Stimulated activated CD8-positive, alpha-beta memory T cell treated with anti-CD3 and anti-CD28 coated beads, Interleukin-12 subunit alpha, Interleukin-12 subunit beta, amount 100 ng/mL, for 24 hours (primary cell): Measurements from ENCODE around the gene ADCY4.
"Not testable (repeated sequence)": the region's sequence is repeated elsewhere in the genome, so short reads cannot be mapped to it uniquely, and the experiment has no call there.

Experiments used
- DNase-seq: peaks from one replicate; pipeline ENCODE4 v3.0.0-alpha.2; 2020; ENCODE audit errors: extremely low read depth

ADCY4 gene

GRCh38 chr14:24366721-24367513 lies 32.0 kb upstream of the ADCY4 start:
- DNase-seq, result no peak

DNA sequence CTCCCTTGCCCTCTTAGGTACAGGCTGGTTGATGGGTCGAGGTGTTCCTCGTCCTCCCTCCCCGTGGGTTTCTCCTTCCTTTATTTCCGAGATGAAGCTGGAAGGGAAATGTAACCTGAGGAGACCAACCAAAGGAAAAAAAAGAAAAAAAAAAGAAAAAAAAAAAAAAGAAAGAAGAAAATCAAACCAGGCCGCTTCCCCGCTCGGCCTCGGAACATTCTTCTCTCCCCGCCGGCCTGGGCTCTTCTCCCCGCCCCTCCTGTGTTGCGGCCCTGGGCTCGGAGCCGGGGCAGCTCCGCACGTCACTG lies 31.5 kb upstream of the ADCY4 start:
- DNase-seq, result no peak

GRCh38 chr14:24365600-24366412 lies 30.9 kb upstream of the ADCY4 start:
- peak; percentile 25 for DNase-seq

- DNase-seq, result no peak
These were observed 30.0 kb upstream of the ADCY4 start for GRCh38 chr14:24364841-24365240.

DNA sequence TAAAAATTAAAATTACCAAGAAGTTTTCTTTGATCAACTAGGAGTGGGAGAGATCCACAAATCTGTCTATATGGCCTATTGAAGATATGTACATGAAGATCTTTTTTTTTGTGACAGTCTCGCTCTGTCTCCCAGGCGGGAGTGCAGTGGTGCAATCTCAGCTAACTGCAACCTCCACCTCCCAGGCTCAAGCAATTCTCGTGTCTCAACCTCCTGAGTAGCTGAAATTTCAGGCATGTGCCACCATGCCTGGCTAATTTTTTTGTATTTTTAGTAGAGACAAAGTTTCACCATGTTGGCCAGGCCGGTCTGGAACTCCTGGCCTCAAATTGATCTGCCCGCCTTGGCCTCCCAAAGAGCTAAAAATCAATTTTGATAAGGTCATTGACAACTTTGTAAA lies 28.5 kb upstream of the ADCY4 start:
- DNase-seq, result no peak

DNA sequence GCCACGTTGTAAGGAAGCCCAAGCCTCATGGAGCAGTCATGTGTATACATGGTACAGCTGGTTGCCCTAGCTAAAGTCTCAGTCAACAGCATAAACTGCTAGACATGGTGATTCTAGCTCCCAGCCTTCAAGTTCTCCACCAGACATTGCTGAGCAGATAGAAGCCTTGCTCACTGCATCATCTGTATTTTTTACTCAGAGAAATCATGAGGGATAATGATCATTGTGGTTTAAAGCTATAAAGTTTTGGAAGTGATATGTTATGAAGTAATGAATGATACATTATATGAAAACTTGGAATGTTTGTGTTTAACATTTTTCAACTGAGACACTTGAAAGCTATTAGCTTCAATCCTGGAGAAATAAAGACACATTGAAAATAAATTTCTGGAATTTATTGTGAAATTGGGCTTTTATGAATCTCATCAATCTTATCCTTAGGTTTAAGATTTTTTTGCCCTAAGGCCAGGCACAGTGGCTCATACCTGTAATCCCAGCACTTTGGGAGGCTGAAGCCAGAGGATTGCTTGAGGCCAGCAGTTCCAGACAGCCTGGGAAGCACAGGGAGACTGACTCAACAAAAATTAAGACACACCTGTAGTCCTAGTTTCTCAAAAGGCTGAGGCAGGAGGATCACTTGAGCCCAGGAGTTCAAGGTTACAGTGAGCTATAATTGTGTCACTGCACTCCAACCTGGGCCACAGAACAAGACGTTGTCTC lies 27.5 kb upstream of the ADCY4 start:
- no peak for DNase-seq

- no peak for DNase-seq
These were observed 26.5 kb upstream of the ADCY4 start for GRCh38 chr14:24361326-24361725.

GRCh38 chr14:24360281-24360680 lies 25.4 kb upstream of the ADCY4 start:
- DNase-seq, result no peak

DNA sequence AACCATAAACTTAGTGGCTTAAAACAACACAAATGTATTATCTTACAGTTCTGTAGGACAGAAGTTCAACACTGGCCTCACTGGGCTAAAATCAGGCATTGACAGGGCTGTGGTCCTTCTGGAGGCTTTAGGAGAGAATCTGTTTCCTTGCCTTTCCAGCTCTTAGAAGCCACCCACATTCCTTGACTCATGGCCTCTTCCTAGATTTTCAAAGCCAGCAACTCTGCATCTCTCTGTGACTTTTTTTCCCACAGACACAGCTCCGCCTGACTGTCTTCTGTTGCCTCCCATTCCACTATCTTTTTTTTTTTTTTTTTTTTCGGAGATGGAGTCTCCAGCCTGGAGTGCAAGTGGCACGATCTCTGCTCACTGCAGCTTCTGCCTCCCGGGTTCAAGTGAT lies 21.3 kb upstream of the ADCY4 start:
- no peak for DNase-seq

DNA sequence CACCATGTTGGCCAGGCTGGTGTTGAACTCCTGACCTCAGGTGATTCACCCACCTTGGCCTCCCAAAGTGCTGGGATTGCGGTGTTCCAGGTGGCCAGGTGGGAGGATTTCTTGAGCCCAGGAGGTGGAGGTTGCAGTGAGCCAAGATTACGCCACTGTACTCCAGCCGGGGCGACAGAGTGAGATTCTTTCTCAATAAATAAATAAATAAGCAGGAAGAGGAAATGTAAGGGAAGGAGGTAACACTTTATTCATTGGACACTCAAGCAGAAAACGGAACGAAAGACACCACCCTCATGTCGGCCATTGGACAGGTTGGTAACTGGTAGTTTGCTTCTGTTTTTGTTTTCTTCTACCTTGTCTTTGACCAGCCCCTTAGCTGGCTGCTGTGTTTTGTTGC lies 20.1 kb upstream of the ADCY4 start:
- no peak for DNase-seq

DNA sequence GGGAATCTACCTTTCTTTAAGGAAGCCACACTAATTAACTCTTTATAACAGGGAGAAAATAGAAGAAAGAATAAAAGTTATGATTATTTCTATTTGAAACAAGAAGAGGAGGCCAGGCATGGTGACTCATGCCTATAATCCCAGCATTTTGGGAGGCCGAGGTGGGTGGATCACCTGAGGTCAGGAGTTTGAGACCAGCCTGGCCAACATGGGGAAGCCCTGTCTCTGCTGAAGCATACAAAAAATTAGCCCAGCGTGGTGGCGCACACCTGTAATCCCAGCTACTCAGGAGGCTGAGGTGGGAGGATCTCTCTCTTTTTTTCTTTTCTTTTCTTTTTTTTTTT lies 19.6 kb upstream of the ADCY4 start:
- DNase-seq, result not testable (repeated sequence)

GRCh38 chr14:24353559-24354481 lies 18.9 kb upstream of the ADCY4 start:
- no peak for DNase-seq

DNA sequence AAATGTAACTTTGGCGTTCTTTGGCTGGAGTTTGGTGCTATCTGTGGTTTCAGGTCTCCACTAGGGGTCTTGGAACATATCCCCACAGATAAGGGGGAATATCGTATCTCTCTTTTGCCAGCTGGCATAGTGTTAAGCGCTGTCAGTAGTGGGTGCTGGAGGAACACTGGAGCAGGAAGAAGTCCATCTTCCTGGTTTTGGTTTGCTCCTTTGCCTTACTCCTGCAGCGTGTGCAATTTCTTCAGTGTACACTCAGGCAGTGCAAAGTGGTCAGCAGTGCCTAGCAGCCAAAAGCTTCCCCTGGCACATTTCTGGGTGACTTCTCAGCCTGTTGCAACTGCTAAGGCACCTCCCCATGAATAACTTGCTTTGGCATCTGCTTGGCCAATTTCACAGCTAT lies 16.6 kb upstream of the ADCY4 start:
- no peak for DNase-seq

GRCh38 chr14:24349742-24350141 lies 14.9 kb upstream of the ADCY4 start:
- no peak for DNase-seq

- no peak for DNase-seq
These were observed 13.3 kb upstream of the ADCY4 start for GRCh38 chr14:24348186-24348585.

- no peak for DNase-seq
These were observed 12.3 kb upstream of the ADCY4 start for GRCh38 chr14:24347134-24347533.

- no peak for DNase-seq
These were observed 9.2 kb upstream of the ADCY4 start for GRCh38 chr14:24343795-24344660.

- DNase-seq, result no peak
These were observed 8.0 kb upstream of the ADCY4 start for GRCh38 chr14:24342889-24343288.

DNA sequence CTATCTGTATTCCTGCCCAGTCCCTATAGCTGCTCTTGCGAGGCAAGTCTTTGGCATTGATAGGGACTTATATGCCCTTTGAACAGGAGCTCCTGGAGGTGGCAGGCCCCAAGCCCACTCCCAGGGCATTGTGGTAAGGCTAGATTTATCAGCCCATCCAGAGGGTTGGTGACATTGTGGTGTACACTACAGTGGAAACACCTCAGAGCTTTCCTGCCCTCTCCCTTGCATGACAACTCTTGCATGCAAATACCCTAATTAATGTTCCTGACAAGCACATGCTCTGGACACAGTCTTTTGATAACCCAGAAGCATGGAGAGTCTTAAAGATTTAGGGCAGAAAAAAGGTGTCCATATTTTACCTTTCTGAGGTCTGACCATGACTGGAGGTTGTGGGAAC lies 5.7 kb upstream of the ADCY4 start:
- no peak for DNase-seq

GRCh38 chr14:24339284-24340151 lies 4.6 kb upstream of the ADCY4 start, which contains the start of gene RIPK3:
RIPK3 (minus strand) TSS chr14:24339991; CDS start chr14:24339826, 165 bp downstream.
- peak; percentile 40 for DNase-seq
